Activated CD4-positive, alpha-beta T cell treated with anti-CD3 and anti-CD28 coated beads, Interleukin-2, amount 10 ng/mL, durations not matched to agents 7 days and 5 days (primary cell): ENCODE results near the gene METTL21C. TPM values are rescaled to one million over a fixed set of nuclear protein-coding genes. Genes with fewer than 3 reads are reported as not detected.

ENCODE experiments used
- CTCF ChIA-PET: fragments of 350-600 bp; sonication (Branson Sonifier 250); formaldehyde crosslinking; loops from one replicate; lab custom pipeline; 2021; ENCODE audit warnings: antibody characterized with exemption; lab: Charles Lee
- POLR2A ChIA-PET: fragments of 350-600 bp; sonication (Branson Sonifier 250); formaldehyde crosslinking; loops from one replicate; lab custom pipeline; 2021; ENCODE audit warnings: antibody characterized with exemption; lab: Charles Lee
- DNase-seq: peaks from one replicate; pipeline ENCODE4 v3.0.0-alpha.2; 2020
- H3K27ac Mint-ChIP-seq: one replicate; pipeline ENCODE4 v1.8.0; 2021; ENCODE audit warnings: mild to moderate bottlenecking, moderate library complexity, mixed read lengths
- H3K27me3 Mint-ChIP-seq: one replicate; pipeline ENCODE4 v1.8.0; 2021; ENCODE audit warnings: mixed read lengths
- H3K36me3 Mint-ChIP-seq: one replicate; pipeline ENCODE4 v1.8.0; 2021; ENCODE audit warnings: low read depth, mixed read lengths
- H3K4me1 Mint-ChIP-seq: one replicate; pipeline ENCODE4 v1.8.0; 2021; ENCODE audit warnings: mixed read lengths
- H3K4me3 Mint-ChIP-seq: one replicate; pipeline ENCODE4 v1.8.0; 2021; ENCODE audit warnings: mild to moderate bottlenecking, moderate library complexity, mixed read lengths
- H3K9me3 Mint-ChIP-seq: one replicate; pipeline ENCODE4 v1.8.0; 2021; ENCODE audit warnings: mixed read lengths
- total RNA-seq, 2 experiments: library from RNA; stranded (reverse); gene quantifications; one replicate each; pipeline ENCODE4 v1.2.3, GENCODE V29; 2021

The METTL21C gene
- total RNA-seq, 2 experiments from 2014 or later, result not detected

DNA sequence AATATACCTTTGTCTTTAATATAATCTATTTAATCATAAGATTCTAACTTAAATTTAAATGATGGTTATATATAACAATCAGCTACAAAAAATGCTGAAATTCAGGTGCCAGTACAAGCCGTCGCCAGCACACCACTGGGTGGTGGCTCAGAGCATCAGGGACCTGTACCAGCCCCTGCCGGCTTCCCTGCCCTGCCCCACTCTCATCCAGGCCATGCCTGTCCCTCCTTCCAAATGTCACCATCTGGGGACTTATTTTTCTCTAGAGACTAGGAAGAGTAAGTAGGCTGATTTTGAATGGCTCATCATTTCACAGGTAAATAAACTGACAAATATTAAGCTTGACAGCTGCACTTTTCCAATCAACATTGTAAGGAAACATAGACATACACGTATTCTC is 1.6 kb downstream of the METTL21C start:
- H3K4me1 Mint-ChIP-seq, result no peaks in the 10 kb centered on the region
- peaks cover 29% of the 10 kb centered on the region for H3K27me3 Mint-ChIP-seq
- POLR2A ChIA-PET, result no interaction called here

DNA sequence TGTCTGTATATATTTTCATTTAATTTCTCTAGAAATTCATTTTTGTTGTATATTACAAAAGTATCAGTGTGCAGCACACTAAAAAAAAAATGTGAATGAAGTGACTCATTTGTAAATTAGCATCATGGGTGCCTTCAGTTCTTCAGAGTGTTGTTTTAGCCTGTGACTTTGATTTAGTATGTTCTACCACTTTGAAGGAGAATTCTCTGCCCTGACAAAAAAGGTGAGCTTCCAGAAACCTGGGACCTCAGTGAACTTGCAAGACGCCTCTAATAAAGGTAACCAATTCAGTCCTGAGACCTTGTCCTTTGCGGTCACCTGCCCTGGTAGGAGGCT is 2.4 kb downstream of the METTL21C start:
- no peak overlapping the region for H3K27ac Mint-ChIP-seq
- ChIA-PET CTCF (no interaction called here), POLR2A (no interaction called here)
- peaks cover 30% of the 10 kb centered on the region for H3K27me3 Mint-ChIP-seq
- no peaks in the 10 kb centered on the region for H3K4me1 Mint-ChIP-seq
- H3K4me3 Mint-ChIP-seq, result no peak overlapping the region
- DNase-seq, result no peak
- H3K36me3 Mint-ChIP-seq, result no peaks in the 10 kb centered on the region
- no peaks in the 10 kb centered on the region for H3K9me3 Mint-ChIP-seq

More for the DNA sequence above, 1.6 kb downstream of the METTL21C start:
- H3K27ac Mint-ChIP-seq, result no peak overlapping the region
- no peak for DNase-seq
- no peaks in the 10 kb centered on the region for H3K36me3 Mint-ChIP-seq
- H3K9me3 Mint-ChIP-seq, result no peaks in the 10 kb centered on the region
- CTCF ChIA-PET, result no interaction called here
- no peak overlapping the region for H3K4me3 Mint-ChIP-seq

DNA sequence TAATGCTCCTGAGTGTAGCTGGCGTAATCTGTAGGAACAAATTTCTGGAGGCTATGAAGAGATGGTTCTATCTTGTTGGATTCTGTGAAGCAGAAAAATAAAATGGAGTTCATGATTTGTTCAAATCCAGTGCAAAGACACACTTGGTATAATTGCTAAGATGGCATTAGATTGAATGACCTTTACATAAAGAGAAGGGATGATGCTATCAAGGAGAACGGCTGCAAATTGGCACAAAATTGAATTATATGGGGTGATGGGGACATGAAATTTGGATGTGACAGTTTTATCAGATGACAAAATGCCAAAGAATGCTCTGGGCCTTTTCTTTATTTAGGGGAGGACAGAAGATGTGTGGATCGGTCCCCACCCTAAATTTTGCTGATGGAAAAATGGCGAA is 4.0 kb downstream of the METTL21C start:
- ChIA-PET POLR2A (no interaction called here), CTCF (interaction anchor here (0.6 kb wide), 1 partner anchor 45 kb away, joined by 3 read pairs; no protein-coding TSS in a partner anchor)
- Mint-ChIP-seq H3K4me3 (no peak overlapping the region), H3K36me3 (no peaks in the 10 kb centered on the region), H3K9me3 (no peaks in the 10 kb centered on the region), H3K27me3 (peaks cover 28% of the 10 kb centered on the region), H3K27ac (no peak overlapping the region), H3K4me1 (peaks cover 7% of the 10 kb centered on the region)
- DNase-seq, result no peak

DNA sequence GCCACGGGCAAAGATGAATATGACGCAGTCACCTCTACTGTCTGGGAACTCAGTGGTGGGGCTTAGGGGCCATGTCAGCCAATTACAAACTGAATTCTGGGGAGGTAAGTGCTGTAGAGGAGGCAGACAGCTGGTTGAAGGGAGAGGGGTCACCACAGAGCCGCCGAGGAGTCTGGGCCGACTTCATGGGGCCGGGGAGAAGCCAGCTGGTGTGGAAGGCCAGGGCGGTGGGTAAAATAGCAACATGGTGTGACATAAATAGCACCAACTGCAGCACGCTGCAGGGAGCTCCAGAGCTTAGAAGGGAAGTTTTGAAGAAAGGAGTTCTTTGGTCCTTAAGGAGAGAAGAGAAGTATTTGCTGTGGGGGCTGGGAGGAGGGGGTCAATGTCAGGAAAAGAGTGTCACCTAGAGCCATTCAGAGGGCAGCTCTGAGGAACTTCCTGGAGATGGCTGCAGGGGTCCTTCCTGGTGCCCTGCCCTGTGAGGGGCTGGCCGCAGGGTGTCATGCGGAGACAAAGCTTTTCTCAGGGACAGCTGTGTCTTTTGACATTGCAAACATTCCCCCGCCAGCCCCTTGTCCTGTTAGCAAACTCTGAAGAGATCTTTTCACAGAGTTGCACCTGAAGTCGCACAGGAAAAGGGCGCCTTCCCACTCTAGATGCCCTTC is 6.4 kb downstream of the METTL21C start:
- Mint-ChIP-seq H3K36me3 (no peaks in the 10 kb centered on the region), H3K9me3 (no peaks in the 10 kb centered on the region), H3K27ac (no peak overlapping the region), H3K27me3 (peaks cover 25% of the 10 kb centered on the region), H3K4me1 (peaks cover 9% of the 10 kb centered on the region), H3K4me3 (no peak overlapping the region)
- CTCF ChIA-PET, result interaction anchor here (0.6 kb wide), 3 partner anchors 24 to 135 kb away, joined by 3 to 4 read pairs (median 3); no protein-coding TSS in a partner anchor
- no peak for DNase-seq
- POLR2A ChIA-PET, result no interaction called here

DNA sequence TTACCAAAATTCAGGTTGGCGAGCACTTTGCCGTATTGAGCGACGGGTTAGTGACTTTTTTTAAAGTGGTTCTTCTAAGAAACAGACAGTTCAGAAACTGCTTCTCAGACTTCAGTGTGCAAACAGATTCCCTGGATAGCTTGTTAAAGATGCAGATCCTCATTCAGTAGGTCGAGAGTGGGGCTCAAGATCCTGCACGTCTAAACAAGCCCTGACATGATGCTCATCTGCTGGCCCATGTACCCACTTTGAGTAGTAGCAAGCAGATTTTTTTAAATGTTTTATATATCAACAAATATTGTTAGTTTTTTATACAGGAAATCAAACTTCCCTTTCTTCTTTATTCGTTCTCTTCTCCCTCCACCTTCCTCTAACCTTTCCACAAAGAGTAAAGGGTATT is 7.3 kb downstream of the METTL21C start:
- DNase-seq, result no peak
- H3K9me3 Mint-ChIP-seq, result no peaks in the 10 kb centered on the region
- ChIA-PET POLR2A (no interaction called here), CTCF (no interaction called here)
- no peak overlapping the region for H3K4me3 Mint-ChIP-seq
- H3K27ac Mint-ChIP-seq, result no peak overlapping the region
- H3K4me1 Mint-ChIP-seq, result peaks cover 10% of the 10 kb centered on the region
- H3K27me3 Mint-ChIP-seq, result peaks cover 18% of the 10 kb centered on the region
- no peaks in the 10 kb centered on the region for H3K36me3 Mint-ChIP-seq

DNA sequence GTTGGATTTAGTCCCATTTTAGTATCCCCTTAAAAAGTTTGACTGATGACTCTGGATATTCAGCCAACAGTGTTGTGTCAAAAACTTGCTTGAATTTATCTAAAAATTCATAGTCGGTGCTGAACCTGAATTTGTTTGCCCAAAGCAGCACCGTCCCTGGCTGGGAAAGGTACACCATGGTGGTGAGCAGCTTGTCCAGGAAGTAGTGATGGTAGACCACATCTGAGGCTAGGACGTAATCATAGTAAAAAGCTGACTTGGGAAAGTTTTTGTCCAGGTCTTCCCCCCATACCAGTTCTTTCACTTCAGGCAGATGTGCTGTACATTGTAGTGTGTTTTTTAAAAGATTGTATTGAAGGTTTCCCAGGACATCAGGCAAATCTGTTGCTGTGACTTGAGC is 8.8 kb downstream of the METTL21C start:
- POLR2A ChIA-PET, result no interaction called here
- H3K27ac Mint-ChIP-seq, result no peak overlapping the region
- peaks cover 2% of the 10 kb centered on the region for H3K36me3 Mint-ChIP-seq
- no peak overlapping the region for H3K4me3 Mint-ChIP-seq
- H3K9me3 Mint-ChIP-seq, result no peaks in the 10 kb centered on the region
- CTCF ChIA-PET, result no interaction called here
- H3K4me1 Mint-ChIP-seq, result peaks cover 16% of the 10 kb centered on the region
- peaks cover 11% of the 10 kb centered on the region for H3K27me3 Mint-ChIP-seq
- no peak for DNase-seq

DNA sequence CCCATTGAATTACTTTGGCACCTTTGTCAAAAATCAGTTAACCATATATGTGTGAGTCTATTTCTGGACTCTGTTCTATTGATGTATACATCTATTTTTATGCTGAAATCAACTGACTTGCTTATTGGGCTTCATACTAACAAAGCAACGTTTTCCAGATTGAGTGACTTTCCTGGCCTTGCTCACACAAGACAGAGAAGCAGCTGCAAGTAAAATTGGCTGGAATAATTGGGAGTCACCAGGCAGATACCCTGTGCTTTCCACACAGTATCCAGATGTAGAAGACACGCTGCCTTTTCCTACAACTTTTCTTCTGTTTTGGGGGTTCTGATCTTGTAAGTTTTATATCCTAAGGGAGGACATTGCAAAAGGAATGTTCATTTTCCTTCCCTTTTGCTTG is 11.2 kb downstream of the METTL21C start:
- CTCF ChIA-PET, result interaction anchor here (0.7 kb wide), 1 partner anchor 492 kb away, joined by 3 read pairs; no protein-coding TSS in a partner anchor
- H3K36me3 Mint-ChIP-seq, result peaks cover 19% of the 10 kb centered on the region
- H3K27me3 Mint-ChIP-seq, result peaks cover 1% of the 10 kb centered on the region
- H3K27ac Mint-ChIP-seq, result no peak overlapping the region
- H3K9me3 Mint-ChIP-seq, result no peaks in the 10 kb centered on the region
- DNase-seq, result no peak
- H3K4me3 Mint-ChIP-seq, result no peak overlapping the region
- POLR2A ChIA-PET, result no interaction called here
- H3K4me1 Mint-ChIP-seq, result peaks cover 35% of the 10 kb centered on the region

DNA sequence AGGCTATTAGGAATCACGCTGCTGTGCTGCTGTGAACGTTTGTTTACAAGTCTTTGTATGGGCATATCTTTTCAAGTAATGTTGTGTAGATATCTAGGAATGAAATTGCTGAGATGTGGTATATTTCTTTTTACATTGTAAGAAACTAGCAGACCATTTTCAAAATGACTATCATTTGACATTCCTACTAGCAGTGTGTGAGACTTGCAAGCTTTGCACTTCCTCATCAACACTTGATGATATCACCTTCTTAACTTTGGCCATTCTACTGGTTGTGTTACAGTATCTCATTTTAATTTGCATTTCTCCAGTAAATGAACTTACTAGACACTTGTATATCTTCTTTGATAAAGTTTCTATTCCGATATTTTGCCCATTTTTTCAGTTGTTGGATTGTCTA is 12.1 kb downstream of the METTL21C start:
- no peaks in the 10 kb centered on the region for H3K9me3 Mint-ChIP-seq
- no peak for DNase-seq
- peaks cover 22% of the 10 kb centered on the region for H3K36me3 Mint-ChIP-seq
- ChIA-PET POLR2A (no interaction called here), CTCF (interaction anchor here (0.8 kb wide), 1 partner anchor 14 kb away, joined by 3 read pairs; no protein-coding TSS in a partner anchor)
- peaks cover 35% of the 10 kb centered on the region for H3K4me1 Mint-ChIP-seq
- no peak overlapping the region for H3K4me3 Mint-ChIP-seq
- peaks cover under 1% of the 10 kb centered on the region for H3K27me3 Mint-ChIP-seq
- H3K27ac Mint-ChIP-seq, result no peak overlapping the region

DNA sequence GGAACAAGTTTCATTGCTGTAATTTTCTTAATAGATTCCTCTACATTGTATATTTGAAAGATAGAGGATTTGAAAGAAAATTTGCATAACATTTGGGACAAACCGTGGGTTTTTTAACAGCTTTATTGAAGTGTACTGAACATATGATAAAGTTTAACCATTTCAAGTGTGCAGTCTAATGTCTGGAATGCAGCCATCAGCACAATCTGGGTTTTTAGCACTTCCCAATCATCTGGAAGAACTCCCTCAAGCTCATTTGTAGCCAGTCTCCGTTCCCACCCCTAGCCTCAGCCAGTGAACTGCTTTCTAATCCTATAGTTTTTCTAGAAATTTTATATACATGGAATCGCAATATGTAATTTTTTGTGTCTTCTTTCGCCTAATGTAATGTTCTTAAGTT is 12.6 kb downstream of the METTL21C start:
- POLR2A ChIA-PET, result no interaction called here
- no peak overlapping the region for H3K27ac Mint-ChIP-seq
- no peak for DNase-seq
- no peaks in the 10 kb centered on the region for H3K27me3 Mint-ChIP-seq
- no peaks in the 10 kb centered on the region for H3K9me3 Mint-ChIP-seq
- CTCF ChIA-PET, result interaction anchor here (0.8 kb wide), 1 partner anchor 13 kb away, joined by 3 read pairs; no protein-coding TSS in a partner anchor
- peaks cover 35% of the 10 kb centered on the region for H3K4me1 Mint-ChIP-seq
- no peak overlapping the region for H3K4me3 Mint-ChIP-seq
- H3K36me3 Mint-ChIP-seq, result peaks cover 27% of the 10 kb centered on the region

DNA sequence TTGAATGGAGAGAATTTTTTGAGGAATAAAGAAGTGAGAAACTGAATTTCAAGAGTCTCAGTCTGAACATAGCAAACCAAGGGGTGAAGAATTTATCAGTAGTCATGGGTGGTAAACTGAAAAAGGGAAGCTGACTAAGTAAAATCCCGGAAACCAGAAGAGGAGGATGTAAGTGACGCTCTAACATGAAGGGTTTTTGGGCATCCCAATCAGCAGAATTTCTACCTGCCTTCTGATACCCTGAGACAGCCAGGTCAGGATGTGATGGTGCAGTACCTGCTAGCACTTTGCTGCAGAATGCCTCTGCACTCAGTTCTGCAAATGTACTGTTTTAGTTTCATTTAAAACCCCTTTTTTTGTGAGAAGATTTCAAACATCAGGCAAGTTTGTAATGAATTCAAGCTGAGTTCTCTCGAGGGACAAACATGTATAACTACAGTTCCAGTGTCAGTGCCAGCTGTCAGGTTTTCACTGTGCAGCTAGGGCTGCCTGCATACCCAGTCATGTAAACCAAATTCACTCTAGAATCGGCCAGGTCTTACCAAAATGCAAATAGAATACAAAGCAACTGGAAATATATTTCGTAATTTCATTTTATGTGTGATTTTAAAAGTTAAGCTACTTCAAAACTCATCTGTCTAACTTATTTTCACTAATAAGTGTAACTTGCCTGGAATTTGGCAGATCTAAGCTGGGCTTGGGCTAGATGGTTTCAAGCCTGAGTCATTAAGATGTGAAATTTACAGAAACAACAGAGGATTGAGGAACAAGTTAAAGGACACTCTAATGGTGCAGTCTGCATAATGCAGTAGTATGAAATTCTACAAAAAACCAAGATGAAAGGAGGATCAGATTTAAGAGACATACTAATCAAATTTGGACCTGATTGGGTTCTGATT is 13.8 kb downstream of the METTL21C start:
- no peaks in the 10 kb centered on the region for H3K9me3 Mint-ChIP-seq
- POLR2A ChIA-PET, result no interaction called here
- H3K36me3 Mint-ChIP-seq, result peaks cover 38% of the 10 kb centered on the region
- no peak for DNase-seq
- no peaks in the 10 kb centered on the region for H3K27me3 Mint-ChIP-seq
- CTCF ChIA-PET, result no interaction called here
- peaks cover 30% of the 10 kb centered on the region for H3K4me1 Mint-ChIP-seq
- H3K27ac Mint-ChIP-seq, result peak overlapping the region; percentile 58
- H3K4me3 Mint-ChIP-seq, result no peak overlapping the region

DNA sequence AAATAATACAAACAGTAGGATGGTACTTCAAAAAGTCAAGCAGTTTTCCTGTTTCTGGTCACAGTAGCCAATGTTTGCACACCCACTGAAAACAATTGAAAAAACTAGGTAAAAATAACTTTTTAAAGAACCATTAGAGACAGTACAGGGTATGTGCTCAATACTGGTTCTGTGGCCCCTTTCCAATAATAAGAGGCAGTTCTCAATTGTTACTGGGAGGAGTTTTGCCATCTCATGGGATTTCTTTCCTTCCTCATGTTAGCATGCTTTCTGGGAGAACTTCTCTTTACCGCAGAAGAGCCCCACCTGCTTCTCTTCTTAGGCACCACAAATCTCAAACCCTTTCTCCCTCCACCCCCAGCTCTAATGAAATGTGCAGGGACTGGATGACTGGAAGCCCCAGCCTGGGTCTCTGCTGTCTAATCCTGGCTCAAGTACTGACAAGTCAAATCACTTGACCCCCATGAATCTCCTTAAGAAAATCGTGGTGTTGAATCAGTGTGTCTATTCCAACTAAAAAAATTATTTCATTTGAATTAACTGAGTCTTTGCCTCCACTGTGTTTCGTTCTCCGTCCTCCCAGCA is 14.6 kb downstream of the METTL21C start:
- no peak for DNase-seq
- POLR2A ChIA-PET, result no interaction called here
- no peak overlapping the region for H3K4me3 Mint-ChIP-seq
- CTCF ChIA-PET, result interaction anchor here (1.3 kb wide), 1 partner anchor 23 kb away, joined by 3 read pairs; no protein-coding TSS in a partner anchor
- peaks cover 43% of the 10 kb centered on the region for H3K36me3 Mint-ChIP-seq
- peaks cover 26% of the 10 kb centered on the region for H3K4me1 Mint-ChIP-seq
- H3K27ac Mint-ChIP-seq, result peak overlapping the region; percentile 58
- H3K27me3 Mint-ChIP-seq, result no peaks in the 10 kb centered on the region
- no peaks in the 10 kb centered on the region for H3K9me3 Mint-ChIP-seq

DNA sequence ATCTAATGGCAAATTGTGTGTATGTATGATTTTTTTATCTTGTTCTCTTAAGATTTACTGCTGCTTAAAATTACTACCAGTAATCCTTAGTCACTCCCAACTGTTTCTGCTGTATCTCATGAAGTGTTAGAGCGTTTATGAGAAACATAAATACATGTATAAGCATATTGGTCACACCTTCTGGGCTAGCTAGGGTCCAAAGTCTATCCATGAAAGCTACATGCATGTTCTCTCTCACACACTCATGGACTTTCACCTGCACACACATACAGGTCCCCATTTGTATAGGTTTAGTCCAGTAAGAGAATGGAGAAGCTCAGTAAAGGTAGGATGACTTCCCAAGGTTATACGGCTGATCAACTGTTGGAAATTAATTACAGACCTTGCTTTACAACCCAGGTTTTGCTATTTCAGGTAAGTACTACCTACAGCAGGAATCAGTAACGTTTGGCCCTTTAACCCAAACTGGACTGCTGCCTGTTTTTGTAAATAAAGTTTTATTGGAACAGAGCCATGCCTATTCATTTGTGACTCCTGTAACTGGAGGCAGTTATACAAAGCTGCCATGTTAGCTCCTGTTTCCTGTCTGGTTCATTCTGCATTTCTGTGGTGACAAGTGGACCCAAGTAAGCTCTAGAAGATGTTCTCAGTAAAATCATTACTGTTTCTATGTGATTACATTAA is 15.3 kb downstream of the METTL21C start:
- H3K27me3 Mint-ChIP-seq, result no peaks in the 10 kb centered on the region
- ChIA-PET CTCF (interaction anchor here (1.3 kb wide), 1 partner anchor 22 kb away, joined by 3 read pairs; no protein-coding TSS in a partner anchor), POLR2A (no interaction called here)
- peaks cover 47% of the 10 kb centered on the region for H3K36me3 Mint-ChIP-seq
- H3K4me3 Mint-ChIP-seq, result no peak overlapping the region
- H3K4me1 Mint-ChIP-seq, result peaks cover 26% of the 10 kb centered on the region
- no peak overlapping the region for H3K27ac Mint-ChIP-seq
- H3K9me3 Mint-ChIP-seq, result no peaks in the 10 kb centered on the region
- no peak for DNase-seq
